Measurements from ENCODE around the gene TNFRSF21.
"Not testable (repeated sequence)": the region's sequence is repeated elsewhere in the genome, so short reads cannot be mapped to it uniquely, and the experiment has no call there.

The TNFRSF21 gene

DNA sequence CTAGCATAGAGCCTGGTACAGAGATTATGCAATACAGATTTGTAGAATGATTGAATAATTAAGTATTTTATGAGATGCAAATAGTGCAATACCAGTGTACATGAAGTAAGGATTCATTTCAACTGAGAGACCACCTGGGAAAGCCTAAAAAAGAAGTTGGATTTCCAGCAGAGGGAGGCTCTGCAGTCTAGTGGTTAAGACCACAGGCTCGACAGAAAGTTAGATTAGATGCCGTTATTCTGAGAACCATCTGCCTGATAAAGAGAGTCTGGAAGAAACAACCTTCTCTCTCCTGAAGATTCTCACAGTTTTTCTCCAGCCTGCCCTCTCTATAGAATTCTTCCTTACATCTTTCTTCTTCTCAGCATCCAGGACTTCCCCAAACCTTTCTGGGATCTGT lies 13.6 kb upstream of the TNFRSF21 start:
- DNase-seq (ENCODE audit: low read depth in 2 of 3, low spot score in 2 of 3): no peak

DNA sequence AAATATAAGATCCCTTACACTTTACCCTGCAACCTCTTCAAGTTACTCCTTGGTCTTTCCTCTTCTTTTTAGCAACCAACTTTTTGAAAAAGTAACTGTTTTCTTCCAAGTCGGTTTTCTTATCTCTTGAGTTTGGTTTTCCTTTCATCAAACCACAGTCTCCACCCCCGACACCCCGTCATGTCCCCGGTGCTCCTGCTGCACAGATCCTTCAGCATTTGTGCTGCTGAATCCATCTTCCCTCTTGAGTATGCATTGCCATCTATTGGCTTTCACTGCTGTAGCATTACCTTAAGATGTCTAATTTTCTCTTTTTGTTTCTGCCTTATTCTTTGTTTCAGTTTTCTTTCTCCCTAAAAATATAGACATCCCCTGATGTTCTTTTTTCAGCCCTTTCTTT lies 11.9 kb upstream of the TNFRSF21 start:
- DNase-seq (ENCODE audit: low read depth in 2 of 3, low spot score in 2 of 3): no peak

DNA sequence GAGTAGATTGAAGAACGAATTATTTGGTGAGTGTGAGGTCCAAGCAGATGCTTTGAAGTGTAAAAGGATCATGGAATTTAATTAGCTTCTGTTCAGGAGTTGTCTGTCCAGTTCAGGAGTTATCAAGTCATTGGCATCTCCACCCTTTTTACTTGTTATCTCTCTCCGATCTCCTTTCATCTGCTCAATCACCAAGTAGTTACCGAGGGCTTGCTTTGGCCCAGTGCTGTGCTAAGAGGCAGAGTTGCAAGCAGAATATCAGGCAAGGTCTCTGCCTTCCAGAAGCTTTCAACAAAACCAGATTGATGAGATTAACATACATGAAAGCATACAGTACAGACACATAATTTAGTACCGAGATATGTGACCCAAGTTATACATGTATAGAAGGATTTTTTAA lies 10.2 kb upstream of the TNFRSF21 start:
- no peak for DNase-seq (ENCODE audit: low read depth in 2 of 3, low spot score in 2 of 3)

DNA sequence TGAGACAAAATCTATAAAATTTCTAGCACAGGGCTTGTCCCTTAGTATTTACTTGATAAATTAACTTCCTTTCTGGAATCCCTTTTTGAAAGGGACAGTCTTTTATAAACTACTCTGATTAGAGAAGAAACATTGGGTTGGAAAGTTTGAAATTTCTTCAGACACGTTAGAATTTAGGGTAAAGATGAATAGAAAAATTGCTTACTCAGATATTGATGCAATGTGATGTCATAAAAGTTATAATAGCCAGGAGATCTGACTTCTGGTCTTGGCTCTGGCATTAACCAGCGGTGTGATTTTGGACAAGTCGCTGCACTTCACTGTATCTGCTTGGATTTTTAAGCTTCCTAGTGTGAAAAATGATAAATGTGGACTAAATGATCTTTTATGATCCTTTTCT lies 9.7 kb upstream of the TNFRSF21 start:
- no peak for DNase-seq (ENCODE audit: low read depth in 2 of 3, low spot score in 2 of 3)

DNA sequence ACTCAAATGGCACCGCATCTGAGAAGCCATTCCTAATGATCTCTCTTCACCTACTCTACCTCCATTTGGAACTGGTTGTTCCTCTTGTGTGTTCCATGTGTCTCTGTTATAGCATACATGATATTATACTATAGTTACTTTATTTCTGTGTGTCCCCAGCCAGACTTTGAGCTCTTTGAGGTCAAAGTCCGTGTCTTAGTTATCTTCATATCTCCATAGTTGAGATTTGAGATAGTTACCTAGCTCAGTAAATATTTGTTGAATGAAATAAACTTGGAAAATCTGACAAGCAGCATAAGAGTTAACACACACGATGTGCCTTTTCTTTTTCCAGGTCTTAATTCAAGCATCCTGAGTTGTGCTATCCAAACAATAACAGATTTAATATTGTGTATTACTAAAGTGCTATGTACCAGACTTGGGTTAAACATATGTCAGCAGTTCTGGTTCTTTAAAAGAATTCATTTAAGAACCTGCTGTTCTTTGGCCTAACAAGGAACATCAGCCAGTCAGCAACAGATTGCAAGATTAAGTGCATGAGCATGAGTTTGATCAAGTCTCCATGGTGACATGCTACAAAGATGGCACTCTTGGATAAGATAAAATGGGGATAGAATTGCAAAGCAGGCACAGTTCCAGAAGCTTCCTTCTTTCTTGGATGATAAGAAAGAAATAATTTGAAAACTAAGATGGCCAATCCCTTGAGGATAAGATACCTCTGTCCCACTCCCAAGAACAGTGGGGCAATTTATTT lies 8.7 kb upstream of the TNFRSF21 start:
- DNase-seq (ENCODE audit: low read depth in 2 of 3, low spot score in 2 of 3): no peak

DNA sequence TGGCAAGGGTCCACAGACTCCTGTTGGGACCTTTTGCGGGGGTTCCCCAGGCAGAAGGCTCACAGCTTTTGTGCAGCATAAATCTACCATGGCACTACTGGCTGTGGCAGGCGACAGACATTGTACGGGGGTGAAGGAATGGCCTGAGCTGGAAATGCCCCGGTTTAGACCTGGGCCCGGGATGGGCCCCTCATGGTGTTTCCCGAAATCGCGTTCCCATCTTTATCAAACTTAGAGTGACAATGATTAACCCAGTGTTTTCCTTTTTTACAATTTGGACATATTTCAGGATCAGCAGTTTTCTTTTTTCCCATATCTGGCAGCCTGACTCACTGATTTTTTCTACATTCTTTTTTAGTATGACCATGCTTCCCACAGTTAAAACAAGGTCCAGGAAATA lies 5.5 kb upstream of the TNFRSF21 start:
- DNase-seq (ENCODE audit: low read depth in 2 of 3, low spot score in 2 of 3): not testable (repeated sequence)

DNA sequence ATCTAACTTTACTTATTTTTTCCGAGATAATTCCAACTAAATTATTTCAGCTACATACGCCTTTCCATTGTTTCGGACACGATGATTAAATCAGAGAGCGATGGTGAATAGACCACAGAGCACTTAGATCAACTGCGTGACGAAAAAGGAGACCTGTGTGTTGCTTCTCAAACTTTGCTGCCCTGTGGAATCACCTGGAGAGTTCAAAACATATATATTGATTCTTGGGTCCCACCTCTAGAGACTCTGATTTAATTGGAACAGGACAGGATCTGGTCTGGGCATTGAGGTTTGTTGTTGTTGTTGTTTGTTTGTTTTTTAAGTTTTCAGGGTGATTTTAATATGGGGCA lies 401 bp upstream of the TNFRSF21 start:
- no peak for DNase-seq (ENCODE audit: low read depth in 2 of 3, low spot score in 2 of 3)

DNA sequence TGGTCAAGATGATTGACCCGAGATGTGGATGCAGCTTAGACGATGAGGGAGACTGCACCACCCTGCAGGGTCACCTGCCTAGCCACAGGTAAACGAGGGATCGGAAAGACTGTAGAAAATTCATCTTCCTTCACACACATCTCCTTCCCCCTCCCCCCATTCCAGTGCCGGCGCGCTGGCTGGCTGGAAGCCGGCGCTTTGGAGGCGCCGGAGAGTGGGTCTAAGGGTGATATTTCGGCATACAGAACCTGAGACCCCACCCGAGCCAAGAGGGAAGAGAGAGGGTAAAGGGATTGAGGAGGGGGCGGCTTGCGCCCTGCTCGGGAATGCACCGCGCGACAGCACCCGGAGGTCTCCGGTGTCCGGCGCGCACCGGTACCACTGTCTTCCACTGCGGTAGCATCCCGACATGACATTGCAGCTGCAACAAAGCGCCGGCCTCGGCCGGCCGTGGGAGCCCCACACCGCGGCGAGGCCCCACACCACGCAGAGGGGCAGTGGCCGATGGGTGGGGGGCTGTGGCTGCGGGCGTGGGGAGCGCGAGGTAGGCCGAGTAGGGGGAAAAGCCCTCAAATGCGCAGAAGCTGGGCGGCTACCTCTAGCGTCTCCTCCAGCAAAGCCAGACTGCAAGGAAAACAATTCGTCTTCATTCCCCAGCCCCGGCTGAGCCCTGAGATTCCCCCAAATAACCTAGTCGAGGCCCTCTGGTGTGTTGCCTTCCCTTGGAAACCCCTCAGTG lies 984 bp downstream of the TNFRSF21 start:
- DNase-seq (ENCODE audit: low read depth in 2 of 3, low spot score in 2 of 3): peak in 1 of 3 experiments; percentile 18

DNA sequence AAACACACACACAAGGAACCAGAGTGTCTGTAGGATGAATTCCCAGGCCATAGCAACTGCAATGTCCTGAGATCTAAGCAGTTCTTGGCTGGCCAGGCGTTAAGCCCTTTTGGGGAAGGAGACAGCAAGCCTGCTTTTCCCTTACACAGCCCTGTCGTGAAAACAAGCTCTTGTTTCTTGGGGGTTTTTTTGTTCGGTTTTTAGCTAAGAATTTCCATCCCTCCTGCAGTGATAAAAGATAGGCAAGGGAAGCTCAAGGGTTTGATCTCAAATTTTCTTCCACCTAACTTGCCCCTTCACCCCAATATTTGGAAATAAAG lies 1.5 kb downstream of the TNFRSF21 start:
- no peak for DNase-seq (ENCODE audit: low read depth in 2 of 3, low spot score in 2 of 3)

DNA sequence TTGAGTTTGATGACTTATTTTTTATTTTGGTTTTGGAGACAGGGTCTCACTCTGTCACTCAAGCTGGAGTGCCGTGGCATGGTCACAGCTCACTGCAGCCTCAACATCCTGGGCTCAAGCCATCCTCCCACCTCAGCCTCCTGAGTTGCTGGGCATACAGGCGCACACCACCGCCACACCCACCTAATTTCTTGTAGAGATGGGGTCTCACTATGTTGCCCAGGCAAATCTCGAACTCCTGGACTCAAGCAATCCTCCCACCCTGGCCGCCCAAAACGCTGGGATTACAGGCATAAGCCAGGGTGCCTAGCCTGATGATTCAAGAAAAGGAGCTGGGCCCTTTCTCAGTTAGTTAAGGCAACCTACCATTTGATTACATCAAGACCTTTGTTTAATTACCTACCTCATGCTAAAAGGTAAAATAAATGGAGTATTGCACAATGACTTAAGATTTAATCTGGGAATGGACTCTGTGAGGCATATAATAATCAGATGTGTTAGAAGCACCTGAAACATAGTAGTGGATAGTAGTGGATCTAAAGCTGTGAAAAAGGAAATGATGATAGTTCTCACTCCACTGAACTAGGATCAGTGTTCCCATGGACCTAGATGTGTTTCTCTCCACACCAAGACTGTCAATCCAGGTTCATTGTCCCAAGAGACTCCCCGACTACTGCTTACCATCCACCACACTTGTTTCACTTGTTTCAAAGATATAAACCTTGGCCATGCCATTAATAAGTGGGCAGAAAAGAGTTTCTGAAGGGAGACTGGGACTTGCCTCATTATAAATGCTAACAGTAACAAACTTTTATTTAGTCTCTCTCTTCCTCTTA lies 2.1 kb downstream of the TNFRSF21 start:
- no peak for DNase-seq (ENCODE audit: low read depth in 2 of 3, low spot score in 2 of 3)

DNA sequence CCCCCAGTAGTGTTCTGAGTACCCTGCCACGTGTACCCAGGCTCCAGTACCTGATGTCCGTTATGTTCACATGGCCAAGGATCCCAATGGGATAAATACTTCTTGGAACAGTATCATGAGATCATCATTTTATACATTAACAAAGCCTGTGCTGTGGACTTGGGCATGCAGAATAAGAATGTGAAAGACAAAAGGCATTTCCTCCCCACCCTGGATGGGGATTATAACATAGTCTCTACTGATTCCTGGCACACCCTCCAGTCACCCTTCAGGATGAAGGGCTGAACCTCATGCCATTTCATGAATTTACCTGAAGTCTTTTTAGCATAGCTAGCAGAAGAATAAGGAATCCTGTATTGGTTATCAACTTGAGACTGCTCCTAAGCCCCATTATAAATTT lies 2.8 kb downstream of the TNFRSF21 start:
- DNase-seq (ENCODE audit: low read depth in 2 of 3, low spot score in 2 of 3): no peak

DNA sequence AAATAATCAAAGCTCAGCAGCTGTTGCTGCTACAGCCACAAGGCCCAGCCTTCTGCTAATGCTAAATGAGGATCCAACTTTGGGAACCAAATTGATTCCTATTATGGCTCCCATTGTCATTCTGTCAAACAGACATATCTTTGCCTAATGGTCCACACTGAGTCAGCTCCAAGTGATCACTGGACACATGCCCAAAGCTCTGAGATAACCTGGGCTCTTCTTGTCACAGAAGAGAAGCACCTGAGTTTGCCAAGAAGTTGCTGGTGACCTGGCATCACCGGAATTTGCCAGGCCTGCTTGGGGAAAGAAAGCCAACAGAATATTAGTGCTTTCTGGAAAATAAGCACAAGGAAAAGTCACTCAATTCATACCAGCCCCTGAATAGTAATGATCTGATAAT lies 5.8 kb downstream of the TNFRSF21 start:
- no peak for DNase-seq (ENCODE audit: low read depth in 2 of 3, low spot score in 2 of 3)

DNA sequence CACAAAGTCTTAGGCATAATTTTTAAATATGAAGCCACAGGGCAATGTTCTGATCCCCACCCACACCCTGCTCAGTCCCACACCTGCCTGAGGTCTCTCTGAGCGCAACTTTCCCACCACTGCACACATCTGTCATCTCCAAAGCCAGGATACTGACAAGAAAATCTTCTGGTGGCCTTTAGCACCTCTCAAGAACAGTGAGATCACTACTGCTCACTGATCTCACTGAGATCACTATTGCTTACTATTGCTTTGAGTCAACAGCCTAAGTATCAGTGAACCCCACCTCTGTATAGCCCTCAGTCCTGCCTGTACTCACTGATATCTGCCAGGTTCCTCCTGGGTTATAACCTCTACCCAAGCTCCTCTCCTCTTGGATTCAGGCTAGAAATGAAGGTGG lies 6.4 kb downstream of the TNFRSF21 start:
- no peak for DNase-seq (ENCODE audit: low read depth in 2 of 3, low spot score in 2 of 3)

DNA sequence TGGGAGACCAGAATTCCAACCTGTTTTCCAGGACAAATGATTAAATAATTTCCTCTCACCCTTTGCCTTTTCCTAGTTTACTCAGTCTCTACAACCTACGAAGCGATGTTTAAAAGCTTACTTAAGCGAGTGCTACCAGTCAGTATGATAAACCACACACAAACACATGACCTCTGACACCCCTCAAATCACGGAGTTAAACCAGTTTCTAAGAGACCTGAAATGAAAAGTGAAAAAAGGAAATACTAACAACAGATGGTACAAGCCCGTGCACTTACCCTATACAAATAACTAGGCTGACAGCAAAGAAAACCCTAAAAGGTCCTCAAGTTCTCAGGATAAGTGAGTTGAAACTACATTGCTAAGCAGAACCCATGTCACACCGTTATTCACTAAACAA lies 7.7 kb downstream of the TNFRSF21 start:
- DNase-seq (ENCODE audit: low read depth in 2 of 3, low spot score in 2 of 3): no peak

DNA sequence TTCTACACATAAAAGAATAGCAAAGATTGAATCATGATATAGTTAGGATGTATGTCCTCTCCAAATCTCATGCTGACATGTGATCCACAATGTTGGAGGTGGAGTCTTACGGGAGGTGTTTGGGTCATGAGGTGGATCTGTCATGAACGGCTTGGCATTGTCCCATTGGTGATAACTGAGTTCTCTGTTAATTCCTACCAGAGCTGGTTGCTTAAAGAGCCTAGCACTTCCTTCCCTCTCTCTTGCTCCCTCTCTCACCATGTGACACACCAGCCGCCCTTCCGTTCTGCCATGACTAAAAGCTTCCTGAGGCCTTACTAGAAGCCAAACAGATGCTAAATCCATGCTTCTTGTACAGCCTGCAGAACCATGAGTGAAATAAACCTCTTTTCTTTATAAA lies 8.3 kb downstream of the TNFRSF21 start:
- DNase-seq (ENCODE audit: low read depth in 2 of 3, low spot score in 2 of 3): no peak

DNA sequence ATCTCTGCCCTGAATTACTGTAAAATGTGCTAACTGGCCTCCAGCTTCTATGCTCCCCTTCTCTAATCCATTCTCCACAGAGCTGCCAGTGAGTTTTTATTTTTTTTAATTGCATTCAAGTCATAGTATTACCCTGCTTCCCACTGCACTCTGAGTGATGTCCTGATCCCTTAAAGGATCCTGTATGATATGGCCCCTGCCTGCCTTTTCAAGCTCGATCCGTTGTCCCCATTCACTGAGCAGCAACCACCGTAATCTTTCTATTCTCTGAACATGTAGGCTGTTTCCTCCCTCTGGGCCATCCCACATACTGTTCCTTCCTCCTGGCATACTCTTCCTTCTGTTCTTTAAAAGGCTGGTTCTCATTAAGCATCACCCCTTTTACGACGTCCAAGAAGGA lies 9.3 kb downstream of the TNFRSF21 start:
- no peak for DNase-seq (ENCODE audit: low read depth in 2 of 3, low spot score in 2 of 3)

DNA sequence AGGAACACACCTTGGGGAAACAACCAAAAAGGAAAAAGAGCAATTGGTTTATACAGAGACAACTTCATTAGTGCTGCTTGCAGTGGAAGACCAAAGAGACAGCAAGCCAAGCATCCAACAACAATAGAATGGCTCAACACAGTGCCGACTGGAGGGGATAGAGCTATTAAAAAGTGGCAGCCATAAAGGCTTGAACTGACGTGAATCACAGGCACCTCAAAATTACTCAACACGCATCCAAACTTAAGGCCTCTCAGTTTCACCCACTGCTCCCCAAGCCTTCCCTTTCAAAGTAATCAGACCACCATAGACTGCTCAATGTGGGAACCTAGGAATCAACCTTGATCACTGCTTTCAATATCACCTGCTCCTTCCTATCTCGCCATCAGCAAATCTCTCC lies 9.7 kb downstream of the TNFRSF21 start:
- DNase-seq (ENCODE audit: low read depth in 2 of 3, low spot score in 2 of 3): no peak

DNA sequence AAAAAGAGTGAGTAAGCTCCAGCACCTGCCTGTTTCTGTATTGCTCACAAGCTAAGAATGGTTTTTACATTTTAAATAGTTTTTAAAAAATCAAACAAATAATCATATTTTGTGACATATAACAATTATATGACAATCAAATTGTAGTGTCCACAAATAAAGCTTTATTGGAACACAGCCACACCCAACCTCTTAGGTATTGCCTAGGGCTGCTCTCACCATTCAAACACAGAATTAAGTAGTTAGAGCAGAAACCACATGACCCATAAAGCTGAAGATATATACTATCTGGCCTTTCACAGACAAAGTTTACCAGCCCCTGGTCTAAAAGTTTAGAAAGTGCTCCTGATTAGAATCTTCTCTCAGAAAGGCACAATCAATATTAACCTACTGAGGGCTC lies 11.2 kb downstream of the TNFRSF21 start:
- DNase-seq (ENCODE audit: low read depth in 2 of 3, low spot score in 2 of 3): no peak

DNA sequence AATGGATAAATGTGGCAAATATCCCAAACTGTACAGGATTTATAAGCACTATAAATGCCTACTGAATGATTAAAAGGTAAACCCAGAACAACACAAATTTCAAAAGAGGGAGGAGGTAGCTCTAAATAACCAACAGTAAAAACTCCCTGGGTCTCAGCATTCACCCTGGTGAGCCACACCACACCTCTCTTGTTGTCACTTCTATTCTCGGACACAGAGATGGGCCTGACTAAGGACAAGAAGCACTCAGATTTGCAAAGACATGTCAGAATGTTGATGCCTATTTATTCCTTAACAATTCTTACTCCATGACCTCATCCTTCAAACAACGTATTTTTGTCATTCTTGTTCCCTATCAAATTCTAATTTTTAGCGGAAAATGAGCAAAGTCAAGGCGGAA lies 14.7 kb downstream of the TNFRSF21 start:
- DNase-seq (ENCODE audit: low read depth in 2 of 3, low spot score in 2 of 3): no peak

DNA sequence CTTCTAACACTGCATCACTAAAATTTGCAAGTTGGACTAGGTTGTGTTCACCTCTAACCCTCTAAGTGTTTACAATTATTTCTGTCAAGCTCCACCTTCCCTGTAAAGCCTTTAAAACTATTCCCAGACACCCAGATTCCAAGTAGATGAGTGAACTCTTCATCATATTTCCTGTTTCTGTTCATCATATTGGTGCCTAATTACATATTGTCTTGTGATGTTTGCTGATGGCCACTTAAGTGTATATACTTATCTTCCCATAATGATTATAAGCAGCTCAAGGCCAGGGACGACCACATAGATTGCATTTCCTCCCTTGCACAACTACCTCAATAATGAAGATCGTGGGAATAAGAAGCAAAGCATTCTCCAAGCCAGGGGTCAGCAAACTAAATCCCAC lies 16.8 kb downstream of the TNFRSF21 start:
- no peak for DNase-seq (ENCODE audit: low read depth in 2 of 3, low spot score in 2 of 3)

DNA sequence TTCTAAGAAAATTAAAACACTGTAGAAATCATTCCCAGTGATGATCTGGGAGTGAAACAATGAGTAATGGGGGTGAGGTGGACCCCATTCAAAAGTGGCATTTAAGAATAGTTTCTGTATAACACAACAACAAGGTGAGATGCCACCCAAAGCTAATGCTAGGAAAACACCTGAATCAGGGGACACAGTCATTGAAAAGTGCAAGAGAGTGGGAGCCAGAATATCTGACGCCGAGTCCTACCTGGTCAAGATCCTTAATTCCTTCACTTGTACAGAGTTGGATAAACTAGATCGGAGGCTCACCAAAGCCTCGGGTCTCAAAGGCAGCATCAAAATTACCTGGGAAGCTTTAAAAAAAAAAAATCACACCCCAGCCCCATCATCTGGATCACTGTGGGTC lies 17.7 kb downstream of the TNFRSF21 start:
- no peak for DNase-seq (ENCODE audit: low read depth in 2 of 3, low spot score in 2 of 3)

DNA sequence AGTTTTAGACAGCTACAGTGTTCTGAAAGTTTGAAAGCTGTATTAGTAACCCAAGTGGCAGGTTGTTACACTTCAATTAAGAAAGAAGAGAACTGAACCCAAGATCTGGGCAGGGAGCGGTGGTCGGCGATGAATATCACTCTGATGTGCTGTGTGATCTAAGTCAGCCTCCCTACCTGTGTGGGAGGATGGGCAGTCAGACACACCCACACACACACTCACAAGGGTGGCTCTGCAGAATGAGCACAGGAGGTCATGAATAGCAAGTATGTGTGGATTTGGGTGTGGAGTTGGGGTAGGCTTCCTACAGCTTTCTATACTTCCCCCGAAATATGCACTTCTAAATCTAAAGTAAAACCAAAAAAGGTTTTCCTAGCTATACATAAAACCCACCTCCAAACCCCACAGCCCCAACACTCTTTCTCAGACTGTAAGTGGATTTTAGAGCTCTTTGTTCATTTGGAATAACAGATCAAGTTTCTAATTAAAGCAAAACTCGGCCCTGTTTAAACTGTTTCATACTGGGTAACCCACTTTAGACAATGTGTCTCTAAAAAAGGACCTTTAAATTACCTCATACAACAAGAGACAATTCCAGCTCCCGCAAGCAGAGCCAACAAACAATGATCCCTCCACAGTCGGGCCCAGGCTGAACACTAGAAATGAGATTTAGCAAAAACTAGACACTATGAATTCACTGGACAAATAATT lies 19.4 kb downstream of the TNFRSF21 start:
- no peak for DNase-seq (ENCODE audit: low read depth in 2 of 3, low spot score in 2 of 3)

Data from activated CD8-positive, alpha-beta memory T cell treated with anti-CD3 and anti-CD28 coated beads for 48 hours (primary cell).